SK-N-SH treated with all-trans-retinoic acid at 6 μM for 48 hours (cell line): Measurements from ENCODE around the gene PTPN13.

Experiments
- ATAC-seq: fragments of 200-7000 bp; cut with Tn5 transposase; 3 replicates; pipeline ENCODE4 v1.9.1; 2020; ENCODE audit warnings: mild to moderate bottlenecking, moderate library complexity
- ARNTL ChIP-seq: fragments of 450-650 bp; formaldehyde crosslinking; IDR thresholded peaks from 2 replicates; pipeline ENCODE4 v1.5.0; 2020; ENCODE audit warnings: low read depth, mild to moderate bottlenecking, moderate library complexity, borderline replicate concordance
- BACH2 ChIP-seq: fragments of 250-450 bp; sonication (Bioruptor Pico); IDR thresholded peaks from 2 replicates; pipeline ENCODE4 v1.9.0; 2021; ENCODE audit warnings: mild to moderate bottlenecking, borderline replicate concordance
- CSDC2 ChIP-seq: fragments of 250-450 bp; sonication (Bioruptor Pico); IDR thresholded peaks from 2 replicates; pipeline ENCODE4 v1.5.0; 2020; ENCODE audit warnings: mild to moderate bottlenecking, moderate library complexity
- ESRRG ChIP-seq: fragments of 250-450 bp; sonication (Bioruptor Pico); IDR thresholded peaks from 2 replicates; pipeline ENCODE4 v1.6.1; 2021; ENCODE audit warnings: mild to moderate bottlenecking
- GLIS3 ChIP-seq: fragments of 250-450 bp; sonication (Bioruptor Pico); IDR thresholded peaks from 2 replicates; pipeline ENCODE4 v1.5.0; 2020; ENCODE audit warnings: mild to moderate bottlenecking, moderate library complexity
- ISL1 ChIP-seq: fragments of 250-450 bp; sonication (Bioruptor Pico); IDR thresholded peaks from 2 replicates; pipeline ENCODE4 v2.1.2; 2022; ENCODE audit warnings: mild to moderate bottlenecking, moderate library complexity
- OSR1 ChIP-seq: fragments of 250-450 bp; sonication (Bioruptor Pico); IDR thresholded peaks from 2 replicates; pipeline ENCODE4 v1.8.0; 2022; ENCODE audit warnings: moderate library complexity, mild to moderate bottlenecking, inconsistent platforms
- POU6F1 ChIP-seq: fragments of 250-450 bp; sonication (Bioruptor Pico); IDR thresholded peaks from 2 replicates; pipeline ENCODE4 v1.8.0; 2021; ENCODE audit warnings: low read depth, mild to moderate bottlenecking, moderate library complexity, borderline replicate concordance
- PPARA ChIP-seq: fragments of 250-450 bp; sonication (Bioruptor Pico); IDR thresholded peaks from 2 replicates; pipeline ENCODE4 v1.5.0; 2020; ENCODE audit warnings: mild to moderate bottlenecking, borderline replicate concordance
- RARB ChIP-seq: fragments of 250-450 bp; sonication (Bioruptor Pico); IDR thresholded peaks from 2 replicates; pipeline ENCODE4 v1.8.0; 2021; ENCODE audit warnings: mild to moderate bottlenecking, moderate library complexity
- SNAI2 ChIP-seq: fragments of 250-450 bp; sonication (Bioruptor Pico); IDR thresholded peaks from 2 replicates; pipeline ENCODE4 v1.5.0; 2020; ENCODE audit warnings: mild to moderate bottlenecking, moderate library complexity
- TCF4 ChIP-seq: fragments of 250-450 bp; sonication (Bioruptor Pico); IDR thresholded peaks from 2 replicates; pipeline ENCODE4 v1.8.0; 2021; ENCODE audit warnings: mild to moderate bottlenecking, moderate library complexity, borderline replicate concordance
- TOX ChIP-seq: fragments of 250-450 bp; sonication (Bioruptor Pico); IDR thresholded peaks from 2 replicates; pipeline ENCODE4 v1.8.0; 2021; ENCODE audit warnings: mild to moderate bottlenecking, moderate library complexity, borderline replicate concordance
- ZC3H10 ChIP-seq: fragments of 250-450 bp; sonication (Bioruptor Pico); IDR thresholded peaks from 2 replicates; pipeline ENCODE4 v1.5.1; 2021; ENCODE audit warnings: mild to moderate bottlenecking, moderate library complexity
- ZFP3 ChIP-seq: fragments of 250-450 bp; sonication (Bioruptor Pico); IDR thresholded peaks from 2 replicates; pipeline ENCODE4 v1.5.0; 2020; ENCODE audit warnings: mild to moderate bottlenecking, moderate library complexity
- ZFP30 ChIP-seq: fragments of 450-650 bp; formaldehyde crosslinking; IDR thresholded peaks from 2 replicates; pipeline ENCODE4 v1.5.0; 2022; ENCODE audit warnings: mild to moderate bottlenecking, moderate library complexity
- ZNF565 ChIP-seq: fragments of 450-650 bp; formaldehyde crosslinking; conservative IDR thresholded peaks from 2 replicates; pipeline ENCODE4 v1.5.0; 2020; ENCODE audit warnings: low read depth, mild to moderate bottlenecking, moderate library complexity
- ZNF70 ChIP-seq: fragments of 450-650 bp; formaldehyde crosslinking; IDR thresholded peaks from 2 replicates; pipeline ENCODE4 v1.5.0; 2020; ENCODE audit warnings: mild to moderate bottlenecking, moderate library complexity
- ZNF8 ChIP-seq: fragments of 450-650 bp; formaldehyde crosslinking; IDR thresholded peaks from 2 replicates; pipeline ENCODE4 v1.5.0; 2020; ENCODE audit warnings: mild to moderate bottlenecking, moderate library complexity
- TF ChIP-seq, protein P1 (sequence below): fragments of 250-450 bp; sonication (Bioruptor Pico); IDR thresholded peaks from 2 replicates; pipeline ENCODE4 v1.5.0; 2020; ENCODE audit warnings: mild to moderate bottlenecking, moderate library complexity
- TF ChIP-seq, protein P2 (sequence below): fragments of 250-450 bp; sonication (Bioruptor Pico); IDR thresholded peaks from 2 replicates; pipeline ENCODE4 v1.5.1; 2020; ENCODE audit warnings: low read depth, mild to moderate bottlenecking, moderate library complexity
- TF ChIP-seq, protein P3 (sequence below): fragments of 250-450 bp; sonication (Bioruptor Pico); IDR thresholded peaks from 2 replicates; pipeline ENCODE4 v1.5.1; 2021; ENCODE audit warnings: mild to moderate bottlenecking, moderate library complexity
- TF ChIP-seq, protein P4 (sequence below): fragments of 250-450 bp; sonication (Bioruptor Pico); IDR thresholded peaks from 2 replicates; pipeline ENCODE4 v1.8.0; 2020; ENCODE audit warnings: mild to moderate bottlenecking, moderate library complexity, borderline replicate concordance

The PTPN13 gene

GRCh38 chr4:86660401-86660800 is 66.3 kb downstream of the PTPN13 start:
- TF ChIP-seq ZC3H10 (CRISPR knock-in tag) (no peak), PPARA (CRISPR knock-in tag) (no peak), ARNTL (CRISPR knock-in tag) (no peak), TCF4 (CRISPR knock-in tag) (no peak), ESRRG (no peak), ISL1 (CRISPR knock-in tag) (no peak)
- no peak for ATAC-seq

DNA sequence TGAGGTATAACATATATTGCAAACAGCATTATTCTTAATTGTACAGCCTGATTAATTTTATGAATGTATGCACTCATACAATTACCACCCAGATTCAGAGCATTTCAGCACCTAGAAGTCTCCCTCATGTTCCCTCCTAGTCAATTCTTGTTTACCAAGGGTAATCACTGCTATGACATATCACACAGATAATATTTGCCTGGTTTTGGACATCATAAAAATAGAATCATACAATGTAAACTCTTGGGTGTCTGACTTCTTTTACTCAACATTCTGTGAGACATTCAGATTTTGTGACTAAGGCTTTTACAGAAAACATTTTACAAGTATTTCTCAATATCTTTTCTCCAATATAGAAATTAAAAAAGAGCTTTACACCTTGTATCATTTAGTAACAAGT is 66.9 kb downstream of the PTPN13 start:
- TF ChIP-seq OSR1 (CRISPR knock-in tag): no peak
- no peak for TF ChIP-seq POU6F1 (CRISPR knock-in tag)
- TF ChIP-seq, protein P1, sequence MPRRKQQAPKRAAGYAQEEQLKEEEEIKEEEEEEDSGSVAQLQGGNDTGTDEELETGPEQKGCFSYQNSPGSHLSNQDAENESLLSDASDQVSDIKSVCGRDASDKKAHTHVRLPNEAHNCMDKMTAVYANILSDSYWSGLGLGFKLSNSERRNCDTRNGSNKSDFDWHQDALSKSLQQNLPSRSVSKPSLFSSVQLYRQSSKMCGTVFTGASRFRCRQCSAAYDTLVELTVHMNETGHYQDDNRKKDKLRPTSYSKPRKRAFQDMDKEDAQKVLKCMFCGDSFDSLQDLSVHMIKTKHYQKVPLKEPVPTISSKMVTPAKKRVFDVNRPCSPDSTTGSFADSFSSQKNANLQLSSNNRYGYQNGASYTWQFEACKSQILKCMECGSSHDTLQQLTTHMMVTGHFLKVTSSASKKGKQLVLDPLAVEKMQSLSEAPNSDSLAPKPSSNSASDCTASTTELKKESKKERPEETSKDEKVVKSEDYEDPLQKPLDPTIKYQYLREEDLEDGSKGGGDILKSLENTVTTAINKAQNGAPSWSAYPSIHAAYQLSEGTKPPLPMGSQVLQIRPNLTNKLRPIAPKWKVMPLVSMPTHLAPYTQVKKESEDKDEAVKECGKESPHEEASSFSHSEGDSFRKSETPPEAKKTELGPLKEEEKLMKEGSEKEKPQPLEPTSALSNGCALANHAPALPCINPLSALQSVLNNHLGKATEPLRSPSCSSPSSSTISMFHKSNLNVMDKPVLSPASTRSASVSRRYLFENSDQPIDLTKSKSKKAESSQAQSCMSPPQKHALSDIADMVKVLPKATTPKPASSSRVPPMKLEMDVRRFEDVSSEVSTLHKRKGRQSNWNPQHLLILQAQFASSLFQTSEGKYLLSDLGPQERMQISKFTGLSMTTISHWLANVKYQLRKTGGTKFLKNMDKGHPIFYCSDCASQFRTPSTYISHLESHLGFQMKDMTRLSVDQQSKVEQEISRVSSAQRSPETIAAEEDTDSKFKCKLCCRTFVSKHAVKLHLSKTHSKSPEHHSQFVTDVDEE (CRISPR knock-in tag): no peak
- no peak for TF ChIP-seq ZFP3 (CRISPR knock-in tag)
- TF ChIP-seq ZNF70 (CRISPR knock-in tag): no peak
- no peak for TF ChIP-seq TOX (CRISPR knock-in tag)
- no peak for TF ChIP-seq ARNTL (CRISPR knock-in tag)
- no peak for TF ChIP-seq ISL1 (CRISPR knock-in tag)
- no peak for TF ChIP-seq ZFP30
- TF ChIP-seq BACH2 (CRISPR knock-in tag): no peak
- no peak for TF ChIP-seq TCF4 (CRISPR knock-in tag)
- TF ChIP-seq, protein P2, sequence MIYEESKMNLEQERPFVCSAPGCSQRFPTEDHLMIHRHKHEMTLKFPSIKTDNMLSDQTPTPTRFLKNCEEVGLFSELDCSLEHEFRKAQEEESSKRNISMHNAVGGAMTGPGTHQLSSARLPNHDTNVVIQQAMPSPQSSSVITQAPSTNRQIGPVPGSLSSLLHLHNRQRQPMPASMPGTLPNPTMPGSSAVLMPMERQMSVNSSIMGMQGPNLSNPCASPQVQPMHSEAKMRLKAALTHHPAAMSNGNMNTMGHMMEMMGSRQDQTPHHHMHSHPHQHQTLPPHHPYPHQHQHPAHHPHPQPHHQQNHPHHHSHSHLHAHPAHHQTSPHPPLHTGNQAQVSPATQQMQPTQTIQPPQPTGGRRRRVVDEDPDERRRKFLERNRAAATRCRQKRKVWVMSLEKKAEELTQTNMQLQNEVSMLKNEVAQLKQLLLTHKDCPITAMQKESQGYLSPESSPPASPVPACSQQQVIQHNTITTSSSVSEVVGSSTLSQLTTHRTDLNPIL (CRISPR knock-in tag): no peak
- TF ChIP-seq, protein P3, sequence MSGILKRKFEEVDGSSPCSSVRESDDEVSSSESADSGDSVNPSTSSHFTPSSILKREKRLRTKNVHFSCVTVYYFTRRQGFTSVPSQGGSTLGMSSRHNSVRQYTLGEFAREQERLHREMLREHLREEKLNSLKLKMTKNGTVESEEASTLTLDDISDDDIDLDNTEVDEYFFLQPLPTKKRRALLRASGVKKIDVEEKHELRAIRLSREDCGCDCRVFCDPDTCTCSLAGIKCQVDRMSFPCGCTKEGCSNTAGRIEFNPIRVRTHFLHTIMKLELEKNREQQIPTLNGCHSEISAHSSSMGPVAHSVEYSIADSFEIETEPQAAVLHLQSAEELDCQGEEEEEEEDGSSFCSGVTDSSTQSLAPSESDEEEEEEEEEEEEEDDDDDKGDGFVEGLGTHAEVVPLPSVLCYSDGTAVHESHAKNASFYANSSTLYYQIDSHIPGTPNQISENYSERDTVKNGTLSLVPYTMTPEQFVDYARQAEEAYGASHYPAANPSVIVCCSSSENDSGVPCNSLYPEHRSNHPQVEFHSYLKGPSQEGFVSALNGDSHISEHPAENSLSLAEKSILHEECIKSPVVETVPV (CRISPR knock-in tag): no peak
- TF ChIP-seq ZNF8: no peak
- no peak for TF ChIP-seq RARB (CRISPR knock-in tag)
- TF ChIP-seq GLIS3 (CRISPR knock-in tag): no peak
- TF ChIP-seq ZC3H10 (CRISPR knock-in tag): no peak
- no peak for TF ChIP-seq SNAI2 (CRISPR knock-in tag)
- TF ChIP-seq CSDC2 (CRISPR knock-in tag): no peak
- TF ChIP-seq, protein P4, sequence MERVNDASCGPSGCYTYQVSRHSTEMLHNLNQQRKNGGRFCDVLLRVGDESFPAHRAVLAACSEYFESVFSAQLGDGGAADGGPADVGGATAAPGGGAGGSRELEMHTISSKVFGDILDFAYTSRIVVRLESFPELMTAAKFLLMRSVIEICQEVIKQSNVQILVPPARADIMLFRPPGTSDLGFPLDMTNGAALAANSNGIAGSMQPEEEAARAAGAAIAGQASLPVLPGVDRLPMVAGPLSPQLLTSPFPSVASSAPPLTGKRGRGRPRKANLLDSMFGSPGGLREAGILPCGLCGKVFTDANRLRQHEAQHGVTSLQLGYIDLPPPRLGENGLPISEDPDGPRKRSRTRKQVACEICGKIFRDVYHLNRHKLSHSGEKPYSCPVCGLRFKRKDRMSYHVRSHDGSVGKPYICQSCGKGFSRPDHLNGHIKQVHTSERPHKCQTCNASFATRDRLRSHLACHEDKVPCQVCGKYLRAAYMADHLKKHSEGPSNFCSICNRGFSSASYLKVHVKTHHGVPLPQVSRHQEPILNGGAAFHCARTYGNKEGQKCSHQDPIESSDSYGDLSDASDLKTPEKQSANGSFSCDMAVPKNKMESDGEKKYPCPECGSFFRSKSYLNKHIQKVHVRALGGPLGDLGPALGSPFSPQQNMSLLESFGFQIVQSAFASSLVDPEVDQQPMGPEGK (CRISPR knock-in tag): no peak
- no peak for ATAC-seq

GRCh38 chr4:86661418-86661817 is 67.3 kb downstream of the PTPN13 start:
- no peak for ATAC-seq
- TF ChIP-seq OSR1 (CRISPR knock-in tag) (no peak), SNAI2 (CRISPR knock-in tag) (no peak), ZC3H10 (CRISPR knock-in tag) (no peak), ISL1 (CRISPR knock-in tag) (no peak), GLIS3 (CRISPR knock-in tag) (no peak), ZFP30 (no peak), ZNF70 (CRISPR knock-in tag) (no peak), TOX (CRISPR knock-in tag) (no peak), ARNTL (CRISPR knock-in tag) (no peak), POU6F1 (CRISPR knock-in tag) (no peak), ESRRG (no peak), ZNF565 (CRISPR knock-in tag) (no peak), ZFP3 (CRISPR knock-in tag) (no peak), BACH2 (CRISPR knock-in tag) (no peak)
- TF ChIP-seq, protein P2 (CRISPR knock-in tag): no peak
- TF ChIP-seq, protein P4 (CRISPR knock-in tag): no peak
